ENCODE data around the gene PYGB.

The PYGB gene

GRCh38 chr20:25216199-25216945 lies 31.5 kb upstream of the PYGB start:
- DNase-seq = no peak

DNA sequence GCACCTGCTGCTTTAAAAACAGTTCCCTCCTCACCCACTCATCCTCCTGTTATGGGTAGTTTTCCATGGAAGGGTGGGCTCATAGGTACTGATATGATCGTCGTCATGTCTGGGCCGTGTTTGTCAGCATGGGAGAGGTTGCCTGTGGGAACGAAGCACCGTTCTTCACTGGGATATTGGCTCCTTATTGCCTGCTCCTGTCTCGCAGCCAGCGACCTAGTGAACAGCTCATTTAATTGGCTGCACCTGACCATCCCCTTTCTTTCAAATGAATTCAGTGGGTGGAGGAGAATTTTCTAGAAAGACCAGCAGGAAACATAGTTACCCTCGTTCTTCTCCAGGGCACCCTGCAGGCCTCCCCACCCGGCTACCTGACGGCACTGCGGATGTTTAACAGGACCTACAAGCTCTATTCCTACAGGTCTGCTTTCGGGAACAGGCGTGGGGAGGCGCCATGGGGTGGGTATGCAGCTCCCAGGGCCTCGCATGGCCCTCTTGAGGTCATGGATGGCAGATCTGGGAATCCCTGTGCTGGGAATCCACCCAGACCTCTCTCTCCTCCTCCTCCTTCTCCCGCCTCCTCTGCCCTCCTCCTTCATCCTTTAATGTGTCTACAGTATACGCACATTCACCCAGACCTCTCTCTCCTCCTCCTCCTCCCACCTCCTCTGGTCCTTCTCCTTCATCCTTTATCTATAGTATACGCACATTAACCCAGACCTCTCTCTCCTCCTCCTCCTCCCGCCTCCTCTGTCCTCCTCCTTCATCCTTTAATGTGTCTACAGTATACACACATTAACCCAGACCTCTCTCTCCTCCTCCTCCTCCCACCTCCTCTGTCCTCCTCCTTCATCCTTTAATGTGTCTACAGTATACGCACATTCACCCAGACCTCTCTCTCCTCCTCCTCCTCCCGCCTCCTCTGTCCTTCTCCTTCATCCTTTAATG lies 30.4 kb upstream of the PYGB start:
- DNase-seq = no peak

DNA sequence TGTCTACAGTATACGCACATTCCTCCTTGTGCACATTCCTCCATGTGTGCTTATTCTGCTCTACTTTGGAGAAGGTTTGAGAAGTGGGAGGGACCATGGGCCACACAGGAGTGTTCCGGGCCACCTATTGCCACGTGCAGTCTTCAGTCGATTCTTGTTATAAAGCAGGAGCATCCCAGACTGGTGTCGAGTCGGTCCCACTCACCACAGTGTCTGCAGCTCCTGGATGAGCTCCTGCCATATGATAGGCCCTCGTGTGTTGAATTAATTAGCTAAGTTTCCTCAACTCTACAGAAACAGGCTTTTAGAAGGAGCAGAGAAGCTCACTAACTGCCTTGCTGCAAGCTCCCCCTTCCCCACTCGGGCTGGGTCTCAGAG lies 29.8 kb upstream of the PYGB start:
- no peak for DNase-seq

- DNase-seq = no peak
Observed at GRCh38 chr20:25218492-25218891, 29.4 kb upstream of the PYGB start.

GRCh38 chr20:25219365-25219764 lies 28.5 kb upstream of the PYGB start:
- no peak for DNase-seq

- no peak for DNase-seq
Observed at GRCh38 chr20:25220021-25220730, 27.7 kb upstream of the PYGB start.

DNA sequence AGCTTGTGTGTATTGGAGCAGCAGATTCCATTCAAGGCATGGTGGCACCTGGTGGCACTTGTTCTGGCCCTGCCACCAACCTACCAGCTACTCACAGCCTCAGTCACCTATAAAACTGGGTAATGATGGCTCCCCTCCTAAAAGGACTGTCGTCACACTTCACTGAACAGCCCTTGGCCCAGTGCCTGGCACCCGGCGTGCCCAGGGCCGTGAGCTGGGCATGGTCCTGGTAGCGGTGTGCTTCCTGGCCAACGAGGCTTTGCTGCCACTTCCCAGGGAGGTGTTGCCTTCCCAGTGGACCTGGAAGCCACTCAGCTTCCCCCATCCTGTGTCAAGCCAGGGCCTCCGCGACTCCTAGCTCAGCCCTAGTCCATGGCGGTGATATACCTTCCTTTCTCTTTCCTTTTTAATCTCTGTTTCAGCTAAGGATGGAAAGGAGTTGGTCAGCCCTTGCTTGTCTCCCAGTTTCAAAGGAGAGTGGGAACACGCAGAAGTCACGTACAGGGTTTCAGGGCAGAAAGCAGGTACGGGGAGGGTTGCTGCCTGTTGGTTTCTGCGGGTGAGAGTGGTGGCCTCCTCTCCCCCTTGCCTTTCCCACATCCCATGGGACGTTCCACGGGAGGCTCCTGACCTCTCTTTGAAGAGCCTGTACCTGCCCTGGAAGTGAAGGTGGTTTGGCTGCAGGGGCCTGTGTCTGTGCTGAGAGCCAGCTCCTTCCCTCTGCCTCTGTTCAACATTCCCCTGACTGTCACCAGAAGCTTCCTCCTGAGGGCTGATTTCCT lies 26.9 kb upstream of the PYGB start:
- DNase-seq = peak; percentile 77

GRCh38 chr20:25221592-25222460 lies 26.1 kb upstream of the PYGB start:
- DNase-seq = no peak

DNA sequence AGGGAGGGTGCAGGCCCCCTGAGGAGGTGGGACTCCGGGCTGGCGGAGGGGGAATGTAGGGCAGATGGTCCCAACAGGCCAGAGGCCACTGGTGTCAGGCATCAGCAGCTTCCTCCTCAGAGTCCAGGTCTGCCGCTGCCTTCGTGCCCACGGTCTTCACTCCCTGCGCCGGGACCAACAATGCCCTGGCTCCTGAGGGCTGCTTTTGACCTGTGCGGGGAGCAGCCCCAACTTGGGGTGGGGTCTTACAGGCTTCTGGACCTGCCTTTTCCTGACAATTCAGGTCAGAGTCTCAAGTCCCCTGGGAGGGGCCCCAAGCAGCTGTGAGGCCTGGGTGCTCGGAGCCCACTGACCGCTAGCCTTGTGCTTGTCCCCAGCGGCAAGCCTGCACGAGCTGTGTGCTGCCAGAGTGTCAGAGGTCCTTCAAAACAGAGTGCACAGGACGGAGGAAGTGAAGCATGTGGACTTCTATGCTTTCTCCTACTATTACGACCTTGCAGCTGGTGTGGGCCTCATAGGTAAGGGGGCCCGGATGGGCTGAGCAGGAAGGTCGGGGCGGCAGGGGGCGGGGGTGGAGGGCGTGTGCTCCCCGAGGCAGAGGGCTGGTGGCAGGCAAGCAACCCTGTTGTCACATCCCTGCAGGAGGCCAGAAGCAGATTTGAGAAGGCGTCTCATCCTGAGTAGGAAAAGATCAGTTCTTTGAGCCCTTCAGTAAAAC lies 25.3 kb upstream of the PYGB start:
- DNase-seq = no peak

DNA sequence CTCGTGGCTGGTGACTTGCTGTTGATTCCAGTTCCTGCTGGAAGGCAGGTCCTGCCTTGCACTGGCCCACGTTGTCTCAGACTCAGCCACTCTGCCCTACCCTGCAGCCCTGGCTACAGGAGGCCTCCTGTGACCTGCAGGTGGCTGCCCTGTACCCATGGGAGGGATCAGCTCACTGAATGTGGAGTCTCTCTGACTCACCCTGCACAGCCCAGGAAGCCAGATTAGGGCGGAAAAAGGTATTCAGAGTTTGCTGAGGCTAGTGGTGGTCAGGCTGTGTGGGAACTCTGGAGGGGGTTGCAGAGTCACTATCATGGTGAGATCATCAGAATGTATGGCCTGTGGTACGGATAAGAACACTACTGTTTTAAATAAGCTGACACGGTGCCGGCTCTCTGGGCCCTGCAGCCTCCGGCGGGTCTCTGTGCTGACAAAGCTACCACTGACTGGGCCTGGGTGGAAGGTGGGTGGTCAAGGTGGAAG lies 24.7 kb upstream of the PYGB start:
- no peak for DNase-seq

- DNase-seq = no peak
Observed at GRCh38 chr20:25223765-25224720, 23.8 kb upstream of the PYGB start.

DNA sequence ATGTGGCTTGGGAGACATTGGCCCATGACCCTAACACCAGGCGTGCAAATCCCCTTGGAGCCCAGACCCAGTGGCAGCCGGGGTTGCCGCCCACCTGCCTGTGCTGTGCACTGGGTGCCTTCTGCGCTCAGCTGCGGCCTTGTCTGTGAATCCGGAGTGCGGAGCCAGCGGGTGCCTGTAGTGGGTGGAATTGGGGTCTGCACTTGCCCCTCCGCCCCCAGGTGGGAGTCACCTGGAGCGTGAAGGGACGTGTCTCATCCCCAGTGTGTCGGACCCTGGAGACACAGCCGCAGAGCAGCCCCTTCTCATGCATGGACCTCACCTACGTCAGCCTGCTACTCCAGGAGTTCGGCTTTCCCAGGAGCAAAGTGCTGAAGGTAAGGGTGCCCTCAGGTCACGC lies 22.9 kb upstream of the PYGB start:
- no peak for DNase-seq

GRCh38 chr20:25225642-25226432 lies 22.0 kb upstream of the PYGB start:
- DNase-seq = no peak

- no peak for DNase-seq
Observed at GRCh38 chr20:25226433-25227316, 21.2 kb upstream of the PYGB start.

DNA sequence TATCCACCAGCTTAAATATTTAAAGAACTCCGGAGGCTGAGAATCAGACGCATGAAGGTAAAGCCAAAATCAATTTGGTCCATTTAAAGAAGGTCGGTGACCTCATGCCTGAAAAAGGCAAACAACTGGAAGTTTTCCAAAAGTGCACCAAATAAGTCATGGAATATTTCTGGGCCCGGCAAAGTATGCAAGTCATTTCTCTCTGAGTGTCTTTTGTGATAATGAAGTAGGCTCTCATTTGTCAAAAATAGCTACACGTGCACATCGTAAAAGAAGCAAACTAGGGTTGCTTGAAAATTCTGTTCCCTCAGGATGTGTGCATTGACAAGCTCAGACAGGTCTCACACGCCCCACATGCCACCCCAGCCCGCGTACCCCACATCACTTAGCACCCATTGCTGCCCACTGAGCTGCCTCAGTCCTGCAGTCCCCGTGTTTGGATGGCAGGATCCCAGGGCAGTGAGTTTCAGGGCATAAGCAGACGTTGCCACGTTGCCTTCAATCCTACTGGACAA lies 20.5 kb upstream of the PYGB start:
- DNase-seq = no peak

DNA sequence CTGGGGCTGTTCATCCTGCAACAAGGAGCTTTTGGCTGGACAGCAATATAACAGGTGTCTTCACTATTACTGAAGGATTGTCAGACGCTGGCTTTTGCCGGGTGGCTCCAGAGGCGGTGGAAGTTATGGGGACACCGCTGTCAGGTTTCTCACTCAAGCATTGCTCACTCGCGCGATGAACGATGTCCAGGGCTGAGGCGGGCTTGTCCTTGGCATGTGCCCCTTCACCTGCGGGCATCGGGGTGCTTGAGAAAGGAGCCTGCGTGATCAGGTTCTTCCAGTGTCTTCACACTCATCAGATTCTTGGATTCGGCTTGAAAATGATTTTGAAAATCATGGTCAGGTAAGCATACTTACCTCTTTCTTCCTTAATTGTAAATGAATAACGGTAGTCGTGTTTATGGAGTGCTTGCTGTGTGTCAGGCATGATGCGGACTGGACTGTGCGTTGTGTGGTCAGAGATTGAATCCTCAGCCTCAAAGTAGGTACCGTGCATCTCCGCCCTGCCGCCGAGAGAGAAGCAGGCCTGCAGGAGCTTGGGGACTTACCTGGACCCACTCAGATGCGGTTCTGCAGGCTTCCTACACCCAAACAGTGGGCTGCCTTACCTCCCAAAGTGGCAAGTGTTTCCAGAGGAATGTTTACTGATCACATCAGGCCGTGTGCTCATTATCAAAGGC lies 18.3 kb upstream of the PYGB start:
- no peak for DNase-seq

All from NCI-H1105 (cell line).